H1 (cell line): ENCODE data around the gene ARMC9. TPM values are rescaled to one million over a fixed set of nuclear protein-coding genes. Genes with fewer than 3 reads are reported as not detected.

Experiments
- CTCF ChIA-PET: fragments of 300-600 bp; sonication (Branson Sonifier 250); formaldehyde crosslinking; loops from one replicate; lab custom pipeline; 2021; ENCODE audit not compliant: partially characterized antibody; lab: Charles Lee
- POLR2A ChIA-PET: fragments of 300-600 bp; sonication (Branson Sonifier 250); formaldehyde crosslinking; loops from one replicate; lab custom pipeline; 2021; ENCODE audit warnings: inconsistent platforms; ENCODE audit not compliant: partially characterized antibody; lab: Charles Lee
- DNase-seq, 2 experiments: peaks; one replicate each; pipeline versions ENCODE4 v3.0.0 to v3.0.0-alpha.2; 2010 to 2022; ENCODE audit warnings: low spot score in 2 of 2, low read depth in 1 of 2, mixed read lengths in 1 of 2
- FAIRE-seq: peaks from 2 replicates; lab custom pipeline; 2011; peaks lifted over from hg19 to GRCh38; lab: Jason Lieb, UNC
- H2AFZ ChIP-seq: 2 replicates; pipeline ENCODE4 v1.8.1; 2012; ENCODE audit warnings: low read length, inconsistent platforms
- H2AK5ac ChIP-seq: 2 replicates; pipeline ENCODE4 v1.6.1; 2013; ENCODE audit warnings: low read depth, low read length
- H2BK120ac ChIP-seq: replicated peaks from 2 replicates; pipeline ENCODE3; 2013; ENCODE audit warnings: low read depth, low read length, inconsistent platforms
- H2BK12ac ChIP-seq: 2 replicates; pipeline ENCODE4 v1.6.1; 2013; ENCODE audit warnings: low read depth, low read length
- H2BK15ac ChIP-seq: 2 replicates; pipeline ENCODE4 v1.6.1; 2013; ENCODE audit warnings: low read length
- H2BK20ac ChIP-seq: 2 replicates; pipeline ENCODE4 v1.6.1; 2013; ENCODE audit warnings: low read length
- H2BK5ac ChIP-seq: 2 replicates; pipeline ENCODE4 v1.6.1; 2013; ENCODE audit warnings: low read depth, low read length
- H3K14ac ChIP-seq: 2 replicates; pipeline ENCODE4 v1.6.1; 2013; ENCODE audit warnings: inconsistent platforms; ENCODE audit not compliant: insufficient read length
- H3K18ac ChIP-seq: 2 replicates; pipeline ENCODE4 v1.6.1; 2013; ENCODE audit warnings: low read length; ENCODE audit errors: extremely low read depth
- H3K23ac ChIP-seq: 2 replicates; pipeline ENCODE4 v1.6.1; 2013; ENCODE audit warnings: inconsistent platforms; ENCODE audit not compliant: insufficient read length
- H3K23me2 ChIP-seq: 2 replicates; pipeline ENCODE4 v1.6.1; 2013; ENCODE audit warnings: low read depth, low read length
- H3K27ac ChIP-seq: 2 replicates; pipeline ENCODE4 v1.6.1; 2011; ENCODE audit warnings: low read depth, low read length, inconsistent platforms
- H3K27me3 ChIP-seq, 4 experiments: replicated peaks in 1 of 4; 1 replicate in 1 of 4; 2 replicates in 3 of 4; pipeline versions ENCODE4 v1.6.1 to v1.8.1; 2011 to 2013; ENCODE audit warnings: low read length in 3 of 4, mild to moderate bottlenecking in 3 of 4, inconsistent platforms in 2 of 4, mixed read lengths in 2 of 4, moderate library complexity in 1 of 4; ENCODE audit not compliant: control insufficient read depth in 3 of 4, insufficient read depth in 3 of 4; ENCODE audit errors: extremely low read depth in 1 of 4
- H3K36me3 ChIP-seq, 4 experiments: 2 replicates each; pipeline versions ENCODE4 v1.6.1 to v1.8.1; 2011 to 2013; ENCODE audit warnings: mild to moderate bottlenecking in 4 of 4, low read length in 3 of 4, moderate library complexity in 2 of 4, control low read depth in 1 of 4, inconsistent platforms in 1 of 4; ENCODE audit not compliant: insufficient read depth in 4 of 4, control insufficient read depth in 2 of 4
- H3K4ac ChIP-seq: replicated peaks from 2 replicates; pipeline ENCODE3; 2013; ENCODE audit warnings: low read length, low read depth, mixed read lengths, inconsistent platforms; ENCODE audit not compliant: insufficient read length
- H3K4me1 ChIP-seq, 4 experiments: replicated peaks in 1 of 4; 1 replicate in 1 of 4; 2 replicates in 3 of 4; pipeline versions ENCODE4 v1.6.1 to v1.8.1; 2011 to 2013; ENCODE audit warnings: low read length in 3 of 4, inconsistent platforms in 2 of 4, mixed read lengths in 1 of 4; ENCODE audit not compliant: insufficient read depth in 4 of 4, control insufficient read depth in 3 of 4
- H3K4me2 ChIP-seq, 2 experiments: 2 replicates each; pipeline versions ENCODE4 v1.6.1 to v1.8.1; 2011 to 2013; ENCODE audit warnings: low read depth in 2 of 2, low read length in 2 of 2, control low read depth in 1 of 2, inconsistent platforms in 1 of 2, mild to moderate bottlenecking in 1 of 2; ENCODE audit not compliant: insufficient read depth in 1 of 2
- H3K4me3 ChIP-seq, 4 experiments: fragments of 200-600, 300-600 bp in 1 of 4; sonication (generic), shearing (Covaris generic), sonication (Bioruptor Twin) in 1 of 4; 2 replicates each; pipeline versions ENCODE4 v1.5.1 to v1.8.1; 2011 to 2016; ENCODE audit warnings: low read length in 4 of 4, low read depth in 3 of 4, control low read depth in 2 of 4, inconsistent platforms in 2 of 4, mild to moderate bottlenecking in 2 of 4, mixed read lengths in 1 of 4, moderate library complexity in 1 of 4; ENCODE audit not compliant: insufficient read depth in 2 of 4; ENCODE audit errors: extremely low read depth in 1 of 4
- H3K56ac ChIP-seq: replicated peaks from 2 replicates; pipeline ENCODE3; 2013; ENCODE audit warnings: low read depth, mild to moderate bottlenecking, mixed read lengths, low read length, inconsistent platforms; ENCODE audit not compliant: insufficient read length
- H3K79me1 ChIP-seq: 2 replicates; pipeline ENCODE4 v1.6.1; 2013; ENCODE audit warnings: low read depth, low read length, control low read depth
- H3K79me2 ChIP-seq, 2 experiments: 2 replicates each; pipeline versions ENCODE4 v1.6.1 to v1.8.1; 2012 to 2013; ENCODE audit warnings: low read length in 2 of 2, mild to moderate bottlenecking in 2 of 2, inconsistent platforms in 1 of 2; ENCODE audit not compliant: insufficient read depth in 2 of 2, control insufficient read depth in 1 of 2
- H3K9ac ChIP-seq, 4 experiments: replicated peaks in 1 of 4; 1 replicate in 1 of 4; 2 replicates in 3 of 4; pipeline versions ENCODE4 v1.6.1 to v1.8.1; 2011 to 2013; ENCODE audit warnings: low read depth in 3 of 4, low read length in 3 of 4, control low read depth in 2 of 4, mild to moderate bottlenecking in 2 of 4, moderate library complexity in 2 of 4, inconsistent platforms in 1 of 4; ENCODE audit errors: extremely low read depth in 1 of 4
- H3K9me3 ChIP-seq, 2 experiments: 2 replicates each; pipeline versions ENCODE4 v1.6.1 to v1.8.1; 2012 to 2013; ENCODE audit warnings: mild to moderate bottlenecking in 2 of 2, moderate library complexity in 2 of 2, control low read depth in 1 of 2, inconsistent platforms in 1 of 2, low read depth in 1 of 2, low read length in 1 of 2, mixed read lengths in 1 of 2; ENCODE audit not compliant: insufficient read depth in 2 of 2
- H4K20me1 ChIP-seq, 2 experiments: replicated peaks in 1 of 2; 2 replicates each; pipeline versions ENCODE3 to v1.8.1; 2011 to 2013; ENCODE audit warnings: inconsistent platforms in 2 of 2, low read length in 2 of 2, mild to moderate bottlenecking in 1 of 2; ENCODE audit not compliant: insufficient read depth in 2 of 2, control insufficient read depth in 1 of 2
- H4K5ac ChIP-seq: 2 replicates; pipeline ENCODE4 v1.6.1; 2013; ENCODE audit warnings: low read length, low read depth, mixed read lengths, inconsistent platforms; ENCODE audit not compliant: insufficient read length
- H4K8ac ChIP-seq: 2 replicates; pipeline ENCODE4 v1.8.0; 2013; ENCODE audit warnings: mild to moderate bottlenecking, moderate library complexity, low read length, inconsistent platforms; ENCODE audit not compliant: insufficient read depth; ENCODE audit errors: extremely low read depth
- H4K91ac ChIP-seq: replicated peaks from 2 replicates; pipeline ENCODE3; 2013; ENCODE audit warnings: low read length, mixed read lengths, inconsistent platforms; ENCODE audit not compliant: insufficient read length
- ATF3 ChIP-seq: IDR thresholded peaks from 2 replicates; pipeline ENCODE4 v1.6.1; 2011; ENCODE audit warnings: low read depth, mild to moderate bottlenecking, low read length; ENCODE audit not compliant: insufficient read depth
- CBX5 ChIP-seq: fragments of 300-800, 300-1000 bp; sonication (generic); IDR thresholded peaks from 2 replicates; pipeline ENCODE4 v1.7.1; 2016; ENCODE audit warnings: antibody characterized with exemption, low read length, low read depth
- CHD2 ChIP-seq: IDR thresholded peaks from 2 replicates; pipeline ENCODE4 v1.6.1; 2012; ENCODE audit warnings: low read length, improper control_type of control experiment
- SIRT6 ChIP-seq: IDR thresholded peaks from one replicate; pipeline ENCODE4 v1.7.1; 2012; ENCODE audit warnings: low read length, inconsistent platforms
- SP1 ChIP-seq: IDR thresholded peaks from 2 replicates; pipeline ENCODE4 v1.6.1; 2011; ENCODE audit warnings: low read depth, low read length
- SRF ChIP-seq: IDR thresholded peaks from 2 replicates; pipeline ENCODE4 v1.6.1; 2011; ENCODE audit warnings: mild to moderate bottlenecking, low read depth, low read length, moderate library complexity
- WGBS, 2 experiments: shearing (Covaris generic) in 1 of 2; methylation state at CpG; one replicate each; pipeline versions ENCODE4 v1.1.6 to v1.1.7; 2013 to 2015; ENCODE audit warnings: low lambda C conversion rate in 2 of 2, mixed read lengths in 2 of 2, inconsistent platforms in 1 of 2, low coverage in 1 of 2, missing lambda C conversion rate in 1 of 2; ENCODE audit not compliant: insufficient replicate concordance in 2 of 2, insufficient coverage in 1 of 2, insufficient read length in 1 of 2; ENCODE audit errors: extremely low coverage in 1 of 2, missing lambda C conversion rate in 1 of 2; 5-methylcytosine and 5-hydroxymethylcytosine counted together
- polyA plus RNA-seq, 7 experiments: library from polyadenylated mRNA; depleted of rRNA in 3 of 7; stranded (reverse) in 5 of 7; unstranded in 2 of 7; fragments of >200 nt in 5 of 7; fragments of 200-250 nt in 2 of 7; gene quantifications; 1 replicate in 5 of 7; 2 replicates in 1 of 7; 4 replicates in 1 of 7; pipeline versions ENCODE4 v1.2.1 to v1.2.3, GENCODE V29; 2011 to 2013; ENCODE audit warnings: missing spikeins in 2 of 7, mixed read lengths in 2 of 7
- total RNA-seq: library from RNA; stranded (reverse); fragmentation: NEBNext Ultra II Directional; extraction: Animal tissue kit (Norgen Biotek cat#: 25700); gene quantifications from 2 replicates; pipeline ENCODE4 v1.2.1, GENCODE V29; 2021

ARMC9 gene
- total and polyA plus RNA-seq, 2 of the 8 experiments (the other 6 are each of a cell fraction or from before 2014, with no cell fraction given): 23.2 to 36.1 TPM

- no peak overlapping the region for H3K4ac ChIP-seq
- H2BK120ac ChIP-seq: no peak overlapping the region
- H3K36me3 ChIP-seq: peaks cover 0 to 18% (median 10%) of the 10 kb centered on the region in 4 experiments; a peak in 4 of 8 replicates
- H3K9me3 ChIP-seq: no peaks in the 10 kb centered on the region
- peak overlapping the region; percentile 77 for H4K8ac ChIP-seq
- peaks cover 8% of the 10 kb centered on the region for H3K79me1 ChIP-seq
- no peak overlapping the region for H2BK20ac ChIP-seq
- H3K23me2 ChIP-seq: peaks cover 3% of the 10 kb centered on the region; the same call in 1 of the 2 replicates
- no peak overlapping the region for H3K14ac ChIP-seq
- no peak overlapping the region for H3K4me3 ChIP-seq
- ChIA-PET CTCF (interaction anchor here (0.7 to 29.5 kb wide), 8 partner anchors 9 to 637 kb away, joined by 3 to 617 read pairs (median 4); no protein-coding TSS in a partner anchor), POLR2A (interaction anchor here (1.9 to 2.0 kb wide), 2 partner anchors 55 to 66 kb away, joined by 8 to 11 read pairs; partner anchors contain the start of gene NCL)
- no peak overlapping the region for H2AK5ac ChIP-seq
- no peaks in the 10 kb centered on the region for H3K27me3 ChIP-seq
- no peak overlapping the region for H3K27ac ChIP-seq
- H3K9ac ChIP-seq: no peak overlapping the region
- peaks cover 3 to 28% (median 19%) of the 10 kb centered on the region in 4 experiments for H3K4me1 ChIP-seq
- peak overlapping the region; percentile 29; the same call in 1 of the 2 replicates for H2BK15ac ChIP-seq
- no peak overlapping the region for H3K18ac ChIP-seq
- peaks cover 0 to 29% of the 10 kb centered on the region in 2 experiments; a peak in 2 of 4 replicates for H3K79me2 ChIP-seq
- H4K5ac ChIP-seq: no peak overlapping the region
- DNase-seq (no peak), FAIRE-seq (no peak)
- no peak overlapping the region for H4K91ac ChIP-seq
- no peak overlapping the region for H2BK12ac ChIP-seq
- no peak overlapping the region for H3K23ac ChIP-seq
- H3K56ac ChIP-seq: no peak overlapping the region
- no peak overlapping the region for H3K4me2 ChIP-seq
- H2BK5ac ChIP-seq: no peak overlapping the region
- WGBS, 2 experiments: 95% methylated on average over 26 of the region's 27 CpGs; no CpG with 5 or more reads in 1 of the 2 experiments
- H4K20me1 ChIP-seq: peaks cover 0 to 7% of the 10 kb centered on the region in 2 experiments
- H2AFZ ChIP-seq: no peak overlapping the region
- TF ChIP-seq CHD2 (no peak), SRF (no peak), ATF3 (no peak), SP1 (no peak), CBX5 (no peak), SIRT6 (no peak)
Measured at GRCh38 chr2:231398585-231398984, 200.2 kb downstream of the ARMC9 start.
